H1 (cell line): ENCODE results near the gene SND1. TPM values are rescaled to one million over a fixed set of nuclear protein-coding genes. Genes with fewer than 3 reads are reported as not detected.
A peak's percentile ranks its signal among the peaks of the same experiment; 100 is the strongest.

Experiments
- CTCF ChIA-PET: fragments of 300-600 bp; sonication (Branson Sonifier 250); formaldehyde crosslinking; loops from one replicate; lab custom pipeline; 2021; ENCODE audit not compliant: partially characterized antibody; lab: Charles Lee
- POLR2A ChIA-PET: fragments of 300-600 bp; sonication (Branson Sonifier 250); formaldehyde crosslinking; loops from one replicate; lab custom pipeline; 2021; ENCODE audit warnings: inconsistent platforms; ENCODE audit not compliant: partially characterized antibody; lab: Charles Lee
- DNase-seq, 2 experiments: peaks; one replicate each; pipeline versions ENCODE4 v3.0.0 to v3.0.0-alpha.2; 2010 to 2022; ENCODE audit warnings: low spot score in 2 of 2, low read depth in 1 of 2, mixed read lengths in 1 of 2
- FAIRE-seq: peaks from 2 replicates; lab custom pipeline; 2011; peaks lifted over from hg19 to GRCh38; lab: Jason Lieb, UNC
- H2AFZ ChIP-seq: 2 replicates; pipeline ENCODE4 v1.8.1; 2012; ENCODE audit warnings: low read length, inconsistent platforms
- H2AK5ac ChIP-seq: 2 replicates; pipeline ENCODE4 v1.6.1; 2013; ENCODE audit warnings: low read depth, low read length
- H2BK120ac ChIP-seq: replicated peaks from 2 replicates; pipeline ENCODE3; 2013; ENCODE audit warnings: low read depth, low read length, inconsistent platforms
- H2BK12ac ChIP-seq: 2 replicates; pipeline ENCODE4 v1.6.1; 2013; ENCODE audit warnings: low read depth, low read length
- H2BK15ac ChIP-seq: 2 replicates; pipeline ENCODE4 v1.6.1; 2013; ENCODE audit warnings: low read length
- H2BK20ac ChIP-seq: 2 replicates; pipeline ENCODE4 v1.6.1; 2013; ENCODE audit warnings: low read length
- H2BK5ac ChIP-seq: 2 replicates; pipeline ENCODE4 v1.6.1; 2013; ENCODE audit warnings: low read depth, low read length
- H3K14ac ChIP-seq: 2 replicates; pipeline ENCODE4 v1.6.1; 2013; ENCODE audit warnings: inconsistent platforms; ENCODE audit not compliant: insufficient read length
- H3K18ac ChIP-seq: 2 replicates; pipeline ENCODE4 v1.6.1; 2013; ENCODE audit warnings: low read length; ENCODE audit errors: extremely low read depth
- H3K23ac ChIP-seq: 2 replicates; pipeline ENCODE4 v1.6.1; 2013; ENCODE audit warnings: inconsistent platforms; ENCODE audit not compliant: insufficient read length
- H3K23me2 ChIP-seq: 2 replicates; pipeline ENCODE4 v1.6.1; 2013; ENCODE audit warnings: low read depth, low read length
- H3K27ac ChIP-seq: 2 replicates; pipeline ENCODE4 v1.6.1; 2011; ENCODE audit warnings: low read depth, low read length, inconsistent platforms
- H3K27me3 ChIP-seq, 4 experiments: replicated peaks in 1 of 4; 1 replicate in 1 of 4; 2 replicates in 3 of 4; pipeline versions ENCODE4 v1.6.1 to v1.8.1; 2011 to 2013; ENCODE audit warnings: low read length in 3 of 4, mild to moderate bottlenecking in 3 of 4, inconsistent platforms in 2 of 4, mixed read lengths in 2 of 4, moderate library complexity in 1 of 4; ENCODE audit not compliant: control insufficient read depth in 3 of 4, insufficient read depth in 3 of 4; ENCODE audit errors: extremely low read depth in 1 of 4
- H3K36me3 ChIP-seq, 4 experiments: 2 replicates each; pipeline versions ENCODE4 v1.6.1 to v1.8.1; 2011 to 2013; ENCODE audit warnings: mild to moderate bottlenecking in 4 of 4, low read length in 3 of 4, moderate library complexity in 2 of 4, control low read depth in 1 of 4, inconsistent platforms in 1 of 4; ENCODE audit not compliant: insufficient read depth in 4 of 4, control insufficient read depth in 2 of 4
- H3K4ac ChIP-seq: replicated peaks from 2 replicates; pipeline ENCODE3; 2013; ENCODE audit warnings: low read length, low read depth, mixed read lengths, inconsistent platforms; ENCODE audit not compliant: insufficient read length
- H3K4me1 ChIP-seq, 4 experiments: replicated peaks in 1 of 4; 1 replicate in 1 of 4; 2 replicates in 3 of 4; pipeline versions ENCODE4 v1.6.1 to v1.8.1; 2011 to 2013; ENCODE audit warnings: low read length in 3 of 4, inconsistent platforms in 2 of 4, mixed read lengths in 1 of 4; ENCODE audit not compliant: insufficient read depth in 4 of 4, control insufficient read depth in 3 of 4
- H3K4me2 ChIP-seq, 2 experiments: 2 replicates each; pipeline versions ENCODE4 v1.6.1 to v1.8.1; 2011 to 2013; ENCODE audit warnings: low read depth in 2 of 2, low read length in 2 of 2, control low read depth in 1 of 2, inconsistent platforms in 1 of 2, mild to moderate bottlenecking in 1 of 2; ENCODE audit not compliant: insufficient read depth in 1 of 2
- H3K4me3 ChIP-seq, 4 experiments: fragments of 200-600, 300-600 bp in 1 of 4; sonication (generic), shearing (Covaris generic), sonication (Bioruptor Twin) in 1 of 4; 2 replicates each; pipeline versions ENCODE4 v1.5.1 to v1.8.1; 2011 to 2016; ENCODE audit warnings: low read length in 4 of 4, low read depth in 3 of 4, control low read depth in 2 of 4, inconsistent platforms in 2 of 4, mild to moderate bottlenecking in 2 of 4, mixed read lengths in 1 of 4, moderate library complexity in 1 of 4; ENCODE audit not compliant: insufficient read depth in 2 of 4; ENCODE audit errors: extremely low read depth in 1 of 4
- H3K56ac ChIP-seq: replicated peaks from 2 replicates; pipeline ENCODE3; 2013; ENCODE audit warnings: low read depth, mild to moderate bottlenecking, mixed read lengths, low read length, inconsistent platforms; ENCODE audit not compliant: insufficient read length
- H3K79me1 ChIP-seq: 2 replicates; pipeline ENCODE4 v1.6.1; 2013; ENCODE audit warnings: low read depth, low read length, control low read depth
- H3K79me2 ChIP-seq, 2 experiments: 2 replicates each; pipeline versions ENCODE4 v1.6.1 to v1.8.1; 2012 to 2013; ENCODE audit warnings: low read length in 2 of 2, mild to moderate bottlenecking in 2 of 2, inconsistent platforms in 1 of 2; ENCODE audit not compliant: insufficient read depth in 2 of 2, control insufficient read depth in 1 of 2
- H3K9ac ChIP-seq, 4 experiments: replicated peaks in 1 of 4; 1 replicate in 1 of 4; 2 replicates in 3 of 4; pipeline versions ENCODE4 v1.6.1 to v1.8.1; 2011 to 2013; ENCODE audit warnings: low read depth in 3 of 4, low read length in 3 of 4, control low read depth in 2 of 4, mild to moderate bottlenecking in 2 of 4, moderate library complexity in 2 of 4, inconsistent platforms in 1 of 4; ENCODE audit errors: extremely low read depth in 1 of 4
- H3K9me3 ChIP-seq, 2 experiments: 2 replicates each; pipeline versions ENCODE4 v1.6.1 to v1.8.1; 2012 to 2013; ENCODE audit warnings: mild to moderate bottlenecking in 2 of 2, moderate library complexity in 2 of 2, control low read depth in 1 of 2, inconsistent platforms in 1 of 2, low read depth in 1 of 2, low read length in 1 of 2, mixed read lengths in 1 of 2; ENCODE audit not compliant: insufficient read depth in 2 of 2
- H4K20me1 ChIP-seq, 2 experiments: replicated peaks in 1 of 2; 2 replicates each; pipeline versions ENCODE3 to v1.8.1; 2011 to 2013; ENCODE audit warnings: inconsistent platforms in 2 of 2, low read length in 2 of 2, mild to moderate bottlenecking in 1 of 2; ENCODE audit not compliant: insufficient read depth in 2 of 2, control insufficient read depth in 1 of 2
- H4K5ac ChIP-seq: 2 replicates; pipeline ENCODE4 v1.6.1; 2013; ENCODE audit warnings: low read length, low read depth, mixed read lengths, inconsistent platforms; ENCODE audit not compliant: insufficient read length
- H4K8ac ChIP-seq: 2 replicates; pipeline ENCODE4 v1.8.0; 2013; ENCODE audit warnings: mild to moderate bottlenecking, moderate library complexity, low read length, inconsistent platforms; ENCODE audit not compliant: insufficient read depth; ENCODE audit errors: extremely low read depth
- H4K91ac ChIP-seq: replicated peaks from 2 replicates; pipeline ENCODE3; 2013; ENCODE audit warnings: low read length, mixed read lengths, inconsistent platforms; ENCODE audit not compliant: insufficient read length
- EP300 ChIP-seq, 2 experiments: IDR thresholded peaks; 1 replicate in 1 of 2; 2 replicates in 1 of 2; pipeline ENCODE4 v1.6.1; 2011 to 2012; ENCODE audit warnings: low read depth in 2 of 2, low read length in 2 of 2, mild to moderate bottlenecking in 2 of 2, borderline replicate concordance in 1 of 2, inconsistent platforms in 1 of 2, moderate library complexity in 1 of 2
- TEAD4 ChIP-seq: IDR thresholded peaks from 2 replicates; pipeline ENCODE4 v1.6.1; 2012; ENCODE audit warnings: low read depth, low read length, inconsistent platforms, mixed read lengths
- WGBS, 2 experiments: shearing (Covaris generic) in 1 of 2; methylation state at CpG; one replicate each; pipeline versions ENCODE4 v1.1.6 to v1.1.7; 2013 to 2015; ENCODE audit warnings: low lambda C conversion rate in 2 of 2, mixed read lengths in 2 of 2, inconsistent platforms in 1 of 2, low coverage in 1 of 2, missing lambda C conversion rate in 1 of 2; ENCODE audit not compliant: insufficient replicate concordance in 2 of 2, insufficient coverage in 1 of 2, insufficient read length in 1 of 2; ENCODE audit errors: extremely low coverage in 1 of 2, missing lambda C conversion rate in 1 of 2; 5-methylcytosine and 5-hydroxymethylcytosine counted together
- polyA plus RNA-seq, 7 experiments: library from polyadenylated mRNA; depleted of rRNA in 3 of 7; stranded (reverse) in 5 of 7; unstranded in 2 of 7; fragments of >200 nt in 5 of 7; fragments of 200-250 nt in 2 of 7; gene quantifications; 1 replicate in 5 of 7; 2 replicates in 1 of 7; 4 replicates in 1 of 7; pipeline versions ENCODE4 v1.2.1 to v1.2.3, GENCODE V29; 2011 to 2013; ENCODE audit warnings: missing spikeins in 2 of 7, mixed read lengths in 2 of 7
- total RNA-seq: library from RNA; stranded (reverse); fragmentation: NEBNext Ultra II Directional; extraction: Animal tissue kit (Norgen Biotek cat#: 25700); gene quantifications from 2 replicates; pipeline ENCODE4 v1.2.1, GENCODE V29; 2021
- TF ChIP-seq, protein P1 (sequence below): IDR thresholded peaks from 2 replicates; pipeline ENCODE4 v1.6.1; 2012; ENCODE audit warnings: low read length, inconsistent platforms

SND1 gene
- total and polyA plus RNA-seq, 2 of the 8 experiments (the other 6 are each of a cell fraction or from before 2014, with no cell fraction given): 122 to 290 TPM

DNA sequence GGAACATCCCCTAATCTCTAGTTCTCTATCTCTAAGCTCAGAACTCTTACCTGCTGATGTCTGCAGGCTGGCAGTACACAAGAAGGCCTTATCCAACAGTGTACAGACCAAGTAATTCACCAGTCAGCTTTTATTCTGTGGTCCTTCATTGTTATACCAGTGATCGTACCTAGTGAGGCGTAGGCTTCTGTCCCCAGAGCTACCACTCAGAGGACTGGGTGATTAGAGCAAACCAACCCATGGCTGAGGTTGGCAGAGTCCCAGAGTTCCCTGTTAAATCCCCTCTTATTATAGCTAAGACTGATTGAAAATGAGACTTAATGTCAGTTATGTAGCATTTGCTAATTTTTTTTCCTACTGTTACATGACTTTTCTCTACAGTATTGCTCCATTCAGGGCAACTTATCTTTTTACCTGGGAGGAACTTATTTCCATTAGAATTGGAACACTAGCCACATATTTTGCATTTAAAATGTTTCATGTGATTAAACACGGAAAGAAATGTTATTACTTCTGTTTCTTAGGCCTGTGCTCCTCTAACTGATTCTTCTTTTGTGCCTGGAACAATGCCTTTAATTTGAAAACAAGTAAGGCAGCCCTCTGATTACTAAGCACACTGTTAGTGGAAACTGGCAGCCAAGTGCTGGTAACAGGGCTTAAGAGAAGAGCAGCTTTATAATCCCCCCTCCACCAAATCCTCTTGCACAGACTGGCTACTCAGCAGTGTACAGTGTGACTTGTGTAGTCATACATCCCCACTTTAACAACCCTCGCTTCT lies 252.1 kb downstream of the SND1 start:
- H3K79me2 ChIP-seq: peaks cover 0 to 29% of the 10 kb centered on the region in 2 experiments; a peak in 1 of 4 replicates
- TF ChIP-seq, protein P1, sequence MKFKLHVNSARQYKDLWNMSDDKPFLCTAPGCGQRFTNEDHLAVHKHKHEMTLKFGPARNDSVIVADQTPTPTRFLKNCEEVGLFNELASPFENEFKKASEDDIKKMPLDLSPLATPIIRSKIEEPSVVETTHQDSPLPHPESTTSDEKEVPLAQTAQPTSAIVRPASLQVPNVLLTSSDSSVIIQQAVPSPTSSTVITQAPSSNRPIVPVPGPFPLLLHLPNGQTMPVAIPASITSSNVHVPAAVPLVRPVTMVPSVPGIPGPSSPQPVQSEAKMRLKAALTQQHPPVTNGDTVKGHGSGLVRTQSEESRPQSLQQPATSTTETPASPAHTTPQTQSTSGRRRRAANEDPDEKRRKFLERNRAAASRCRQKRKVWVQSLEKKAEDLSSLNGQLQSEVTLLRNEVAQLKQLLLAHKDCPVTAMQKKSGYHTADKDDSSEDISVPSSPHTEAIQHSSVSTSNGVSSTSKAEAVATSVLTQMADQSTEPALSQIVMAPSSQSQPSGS: no peak
- TF ChIP-seq EP300 (IDR thresholded peaks at IDR 0.05; ENCODE audit: borderline replicate concordance in 1 of 2, low read depth in 2 of 2, low read length in 2 of 2) (no peak), TEAD4 (no peak)

More for the DNA sequence above, 252.1 kb downstream of the SND1 start:
- ChIA-PET POLR2A (interaction anchor here (1.0 to 1.4 kb wide), 2 partner anchors 17 to 18 kb away, joined by 3 to 4 read pairs; no protein-coding TSS in a partner anchor), CTCF (interaction anchor here (1.0 to 1.5 kb wide), 3 partner anchors 54 to 276 kb away, joined by 3 to 8 read pairs (median 4); no protein-coding TSS in a partner anchor)
- Histone ChIP-seq H3K4me1 (peaks cover 16 to 34% (median 28%) of the 10 kb centered on the region in 4 experiments), H3K23me2 (no peaks in the 10 kb centered on the region), H2BK12ac (no peak overlapping the region), H4K5ac (no peak overlapping the region), H4K20me1 (peaks cover 3 to 4% of the 10 kb centered on the region in 2 experiments), H3K56ac (no peak overlapping the region), H3K79me1 (no peaks in the 10 kb centered on the region; the same call in 1 of the 2 replicates), H3K14ac (no peak overlapping the region), H2BK120ac (no peak overlapping the region), H3K23ac (no peak overlapping the region), H3K9me3 (no peaks in the 10 kb centered on the region), H3K4me3 (peak overlapping the region in 1 of 4 experiments; percentile 6; a peak in 1 of 8 replicates), H3K36me3 (no peaks in the 10 kb centered on the region; a peak in 2 of 8 replicates), H3K4me2 (peak overlapping the region; percentile 36 to 48; a peak in 3 of 4 replicates), H2AK5ac (no peak overlapping the region; the same call in 1 of the 2 replicates), H3K4ac (no peak overlapping the region), H3K9ac (no peak overlapping the region), H2BK15ac (no peak overlapping the region), H2BK5ac (no peak overlapping the region), H3K27me3 (no peaks in the 10 kb centered on the region), H2BK20ac (no peak overlapping the region), H3K27ac (no peak overlapping the region), H2AFZ (no peak overlapping the region), H4K8ac (no peak overlapping the region), H3K18ac (no peak overlapping the region), H4K91ac (no peak overlapping the region)
- WGBS, 2 experiments: 58% methylated on average over 4 of the region's 4 CpGs; no CpG with 5 or more reads in 1 of the 2 experiments
- DNase-seq (no peak), FAIRE-seq (no peak)
